HL-60 (cell line): Measurements from ENCODE around the gene VPS35L.

Experiments used
- DNase-seq, 2 experiments: peaks; one replicate each; pipeline ENCODE4 v3.0.0-alpha.2; 2010 to 2020; ENCODE audit warnings: low read depth in 1 of 2, low spot score in 1 of 2
- H3K27ac ChIP-seq: fragments of 250-450 bp; sonication (Bioruptor Pico); replicated peaks from 2 replicates; pipeline ENCODE4 v1.5.1; 2020; ENCODE audit warnings: mild to moderate bottlenecking, moderate library complexity
- H3K27me3 ChIP-seq: fragments of 250-450 bp; sonication (Bioruptor Pico); 2 replicates; pipeline ENCODE4 v1.5.1; 2021; ENCODE audit warnings: mild to moderate bottlenecking, moderate library complexity; ENCODE audit not compliant: insufficient read depth, poor library complexity, severe bottlenecking
- H3K4me3 ChIP-seq: replicated peaks from 2 replicates; pipeline ENCODE4 v1.5.1; 2011; ENCODE audit warnings: mild to moderate bottlenecking, control low read depth, low read length; ENCODE audit not compliant: insufficient read depth
- CTCF ChIP-seq: IDR thresholded peaks from one replicate; pipeline ENCODE4 v1.5.1; 2011; ENCODE audit warnings: low read length, control low read depth, inconsistent platforms; ENCODE audit not compliant: insufficient read depth
- GABPA ChIP-seq: IDR thresholded peaks from 2 replicates; pipeline ENCODE4 v1.6.1; 2012; ENCODE audit warnings: low read depth
- POLR2AphosphoS5 ChIP-seq: IDR thresholded peaks from 2 replicates; pipeline ENCODE4 v1.6.1; 2012; ENCODE audit warnings: low read depth
- REST ChIP-seq: IDR thresholded peaks from 2 replicates; pipeline ENCODE4 v1.6.1; 2012; ENCODE audit warnings: low read depth; ENCODE audit not compliant: insufficient replicate concordance
- SPI1 ChIP-seq: IDR thresholded peaks from 2 replicates; pipeline ENCODE4 v1.6.1; 2012; ENCODE audit warnings: low read depth, mild to moderate bottlenecking, borderline replicate concordance

Gene VPS35L

GRCh38 chr16:19743816-19744159, 188.3 kb downstream of the VPS35L start:
- TF ChIP-seq REST (no peak), CTCF (no peak), SPI1 (no peak), GABPA (no peak), POLR2AphosphoS5 (no peak)
- no peak for DNase-seq
- H3K27ac ChIP-seq, result no peak overlapping the region
- H3K4me3 ChIP-seq, result no peak overlapping the region
- no peaks in the 10 kb centered on the region for H3K27me3 ChIP-seq

- H3K27ac ChIP-seq, result no peak overlapping the region
- H3K27me3 ChIP-seq, result no peaks in the 10 kb centered on the region
- DNase-seq, result no peak
- no peak for TF ChIP-seq POLR2AphosphoS5
- no peak for TF ChIP-seq REST
- TF ChIP-seq CTCF, result no peak
- no peak for TF ChIP-seq SPI1
- no peak for TF ChIP-seq GABPA
- no peak overlapping the region for H3K4me3 ChIP-seq
Observed at GRCh38 chr16:19744670-19745069, 189.2 kb downstream of the VPS35L start.

- H3K4me3 ChIP-seq, result no peak overlapping the region
- TF ChIP-seq SPI1 (no peak), POLR2AphosphoS5 (no peak), CTCF (no peak), GABPA (no peak), REST (no peak)
- H3K27ac ChIP-seq, result no peak overlapping the region
- no peaks in the 10 kb centered on the region for H3K27me3 ChIP-seq
- DNase-seq, result no peak
Observed at GRCh38 chr16:19745286-19746010, 189.9 kb downstream of the VPS35L start.
